Measurements from ENCODE around the gene IL12RB1. TPM values are rescaled to one million over a fixed set of nuclear protein-coding genes. Genes with fewer than 3 reads are reported as not detected.

IL12RB1 gene
- total RNA-seq, 1 donor from 2014 or later = 6.2 TPM

DNA sequence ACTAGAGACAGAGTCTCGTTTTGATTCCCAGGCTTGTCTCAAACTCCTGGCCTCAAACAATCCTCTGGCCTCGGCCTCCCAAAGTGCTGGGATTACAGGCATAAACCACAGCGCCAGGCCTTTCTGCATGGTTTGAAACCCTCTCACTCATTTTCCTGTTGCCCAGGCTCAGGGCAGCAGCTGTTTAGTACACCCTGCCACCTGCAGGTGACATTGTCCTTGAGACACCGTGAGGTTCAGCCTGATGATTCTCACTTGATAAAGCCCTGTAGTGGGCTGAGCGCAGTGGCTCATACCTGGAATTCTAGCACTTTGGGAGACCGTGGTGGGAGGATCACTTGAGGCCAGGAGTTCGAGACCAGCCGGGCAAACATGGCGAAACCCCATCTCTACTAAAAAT, 12.5 kb downstream of the IL12RB1 start:
- ATAC-seq (no peak), DNase-seq (no peak)
- Histone ChIP-seq H3K4me1 (no peaks in the 10 kb centered on the region), H3K36me3 (no peaks in the 10 kb centered on the region), H3K9me3 (no peaks in the 10 kb centered on the region), H3K27me3 (no peaks in the 10 kb centered on the region), H3K4me3 (no peak overlapping the region), H3K27ac (no peak overlapping the region)
- intact Hi-C loops (cut with DNase I) = no loop called here
- no peak for TF ChIP-seq CTCF (IDR thresholded peaks at IDR 0.05)

GRCh38 chr19:18073197-18073596, 13.5 kb downstream of the IL12RB1 start:
- Histone ChIP-seq H3K27me3 (no peaks in the 10 kb centered on the region), H3K36me3 (no peaks in the 10 kb centered on the region), H3K9me3 (no peaks in the 10 kb centered on the region), H3K27ac (no peak overlapping the region), H3K4me3 (no peak overlapping the region), H3K4me1 (no peaks in the 10 kb centered on the region)
- DNase-seq (no peak), ATAC-seq (no peak)
- no peak for TF ChIP-seq CTCF (IDR thresholded peaks at IDR 0.05)
- intact Hi-C loops (cut with DNase I) = no loop called here

GRCh38 chr19:18072335-18072734, 14.4 kb downstream of the IL12RB1 start:
- no peaks in the 10 kb centered on the region for H3K36me3 ChIP-seq
- intact Hi-C loops (cut with DNase I) = no loop called here
- no peak overlapping the region for H3K4me3 ChIP-seq
- no peaks in the 10 kb centered on the region for H3K27me3 ChIP-seq
- no peaks in the 10 kb centered on the region for H3K4me1 ChIP-seq
- ATAC-seq (no peak), DNase-seq (no peak)
- no peak overlapping the region for H3K27ac ChIP-seq
- no peak for TF ChIP-seq CTCF (IDR thresholded peaks at IDR 0.05)
- no peaks in the 10 kb centered on the region for H3K9me3 ChIP-seq

GRCh38 chr19:18070181-18070580, 16.6 kb downstream of the IL12RB1 start:
- ATAC-seq (peak; percentile 64), DNase-seq (no peak)
- Histone ChIP-seq H3K9me3 (no peaks in the 10 kb centered on the region), H3K36me3 (no peaks in the 10 kb centered on the region), H3K4me3 (no peak overlapping the region), H3K27ac (no peak overlapping the region), H3K4me1 (no peaks in the 10 kb centered on the region), H3K27me3 (no peaks in the 10 kb centered on the region)
- TF ChIP-seq CTCF (IDR thresholded peaks at IDR 0.05) = no peak
- intact Hi-C loops (cut with DNase I) = no loop called here

DNA sequence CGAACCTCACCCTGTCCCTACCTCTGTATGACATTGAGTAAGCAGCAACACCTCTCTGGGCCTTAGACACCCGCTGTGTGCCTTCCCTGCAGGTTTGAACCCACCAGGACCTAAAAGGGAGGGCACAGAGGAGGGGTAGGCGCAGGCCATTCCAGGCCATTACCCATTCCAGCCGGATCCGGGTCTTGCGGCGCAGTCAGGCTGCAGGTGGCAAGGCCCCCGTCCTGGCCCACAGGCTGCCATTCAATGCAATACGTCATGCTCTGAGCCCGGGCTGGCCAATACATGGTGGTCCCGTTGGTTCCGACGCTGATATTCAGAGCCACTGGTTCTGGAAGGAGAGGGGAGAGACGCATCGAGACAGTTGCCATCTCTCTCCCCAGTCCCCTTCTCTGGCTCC, 17.4 kb downstream of the IL12RB1 start:
- Histone ChIP-seq H3K9me3 (no peaks in the 10 kb centered on the region), H3K4me1 (no peaks in the 10 kb centered on the region), H3K36me3 (no peaks in the 10 kb centered on the region), H3K4me3 (no peak overlapping the region), H3K27me3 (no peaks in the 10 kb centered on the region), H3K27ac (no peak overlapping the region)
- DNase-seq (no peak), ATAC-seq (no peak)
- intact Hi-C loops (cut with DNase I) = no loop called here
- TF ChIP-seq CTCF (IDR thresholded peaks at IDR 0.05) = no peak

DNA sequence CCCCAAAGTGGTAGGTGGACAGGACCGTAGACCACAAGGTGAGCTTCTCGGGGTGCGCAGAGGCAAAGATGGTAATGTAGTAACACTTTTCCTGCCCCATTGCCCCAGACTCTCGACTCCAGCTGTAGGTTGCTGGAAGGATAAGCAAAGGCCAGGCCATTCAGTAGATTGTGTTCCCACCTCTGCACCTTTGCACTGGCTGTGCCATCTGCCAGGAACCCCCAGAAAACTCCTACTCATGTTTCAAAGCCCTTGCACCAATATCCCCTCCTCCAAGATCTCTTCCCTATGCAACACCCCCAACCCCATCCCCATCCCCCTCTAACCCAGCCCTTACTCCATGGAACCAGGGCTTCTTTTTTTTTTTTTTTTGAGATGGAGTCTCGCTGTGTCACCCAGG, 18.3 kb downstream of the IL12RB1 start:
- Histone ChIP-seq H3K4me1 (no peaks in the 10 kb centered on the region), H3K27me3 (no peaks in the 10 kb centered on the region), H3K36me3 (no peaks in the 10 kb centered on the region), H3K27ac (no peak overlapping the region), H3K9me3 (no peaks in the 10 kb centered on the region), H3K4me3 (no peak overlapping the region)
- DNase-seq (no peak), ATAC-seq (no peak)
- intact Hi-C loops (cut with DNase I) = no loop called here
- no peak for TF ChIP-seq CTCF (IDR thresholded peaks at IDR 0.05)

All from upper lobe of right lung (tissue), 1 donor.